ENCODE results near the gene RNF152.

GRCh38 chr18:61894751-61895524 lies 2.1 kb upstream of the RNF152 start:
- TF ChIP-seq POLR2AphosphoS5 (IDR thresholded peaks at IDR 0.05) (no peak), CTCF (IDR thresholded peaks at IDR 0.05) (no peak)
